Measurements from ENCODE around the gene SERPINA4. TPM values are rescaled to one million over a fixed set of nuclear protein-coding genes. Genes with fewer than 3 reads are reported as not detected.

The SERPINA4 gene
- total and polyA plus RNA-seq, 2 of the 13 experiments (the other 11 are each of a cell fraction or from before 2014, with no cell fraction given): 39.1 to 57.8 TPM

DNA sequence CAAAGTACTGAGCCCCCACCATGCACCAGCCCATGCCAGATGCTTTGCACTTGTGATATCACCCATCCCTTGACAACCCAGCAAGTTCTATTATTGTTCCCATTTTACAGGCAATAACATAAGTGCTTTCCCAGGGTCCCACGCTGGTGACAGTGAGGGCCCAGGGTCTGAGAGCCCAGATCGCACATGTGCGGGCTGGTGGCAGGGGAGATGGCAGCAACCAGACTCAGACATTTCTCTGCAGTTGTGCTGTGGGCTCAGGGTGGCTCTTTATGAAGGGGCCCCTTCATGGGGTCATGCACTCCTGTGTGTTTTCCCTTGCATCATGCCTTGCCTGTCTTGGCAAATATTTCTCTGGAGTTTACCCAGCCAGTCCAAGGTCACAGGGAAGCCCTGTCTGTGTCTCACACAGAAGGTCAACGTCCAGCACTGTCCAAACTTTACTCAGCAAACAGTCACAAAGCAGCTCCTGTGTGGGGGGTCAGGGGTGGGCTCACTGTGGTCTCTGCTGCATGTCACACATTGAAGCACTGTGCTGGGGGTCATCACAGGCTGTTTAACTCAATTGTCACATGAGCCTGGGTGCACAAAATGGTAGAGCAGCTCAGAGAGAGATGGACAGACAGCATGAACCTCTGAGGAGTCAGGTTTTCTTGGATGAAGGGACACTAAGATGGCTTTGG is 32.6 kb downstream of the SERPINA4 start (continued):
- TF ChIP-seq ZNF800 (CRISPR knock-in tag; IDR thresholded peaks at IDR 0.05): peak; percentile 80; the same call in 1 of the 2 replicates

DNA sequence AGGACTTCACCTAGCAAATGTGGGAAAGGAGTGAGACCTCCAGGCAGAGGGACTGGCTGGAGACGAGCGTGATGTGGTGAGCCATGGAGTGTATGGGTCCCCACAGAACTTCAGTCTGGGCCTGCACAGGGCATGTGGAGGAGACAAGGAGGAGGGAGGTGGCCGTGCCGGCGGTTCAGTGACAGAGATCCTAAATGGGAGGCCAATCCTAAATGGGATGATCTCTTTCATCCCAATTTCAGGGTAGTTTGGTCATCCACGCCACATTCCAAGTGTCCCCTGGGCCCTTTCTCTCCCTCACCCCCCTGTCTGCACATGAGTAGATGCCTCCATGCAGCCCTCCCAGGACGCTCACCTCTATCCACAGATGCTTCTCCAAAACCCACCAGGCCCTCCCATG is 33.2 kb downstream of the SERPINA4 start:
- H3K27ac ChIP-seq (ENCODE audit: extremely low read length, insufficient read depth, low read length): peak overlapping the region; percentile 86
- POLR2A ChIA-PET: interaction anchor here (0.8 to 15.7 kb wide), 16 partner anchors 9 to 207 kb away, joined by 3 to 638 read pairs (median 6); partner anchors contain the start of genes SERPINA1, SERPINA3, SERPINA4 and SERPINA5
- CTCF ChIA-PET (ENCODE audit: low intra/inter-chr PET ratio, low total read pairs): no interaction called here
- TF ChIP-seq KDM5B (CRISPR knock-in tag; IDR thresholded peaks at IDR 0.05; ENCODE audit: borderline replicate concordance): 0 out of 2 replicates have a peak, but pooled peaks have one; percentile 6
- no peak for TF ChIP-seq RNF2 (conservative IDR thresholded peaks at IDR 0.05; ENCODE audit: low read depth)
- TF ChIP-seq FIP1L1 (IDR thresholded peaks at IDR 0.05; ENCODE audit: borderline replicate concordance, insufficient read depth, low read depth, low read length): no peak
- TF ChIP-seq RXRB (CRISPR knock-in tag; IDR thresholded peaks at IDR 0.05; ENCODE audit: borderline replicate concordance): no peak
- TF ChIP-seq ZNF800 (CRISPR knock-in tag; IDR thresholded peaks at IDR 0.05): no peak
- TF ChIP-seq, protein P1, sequence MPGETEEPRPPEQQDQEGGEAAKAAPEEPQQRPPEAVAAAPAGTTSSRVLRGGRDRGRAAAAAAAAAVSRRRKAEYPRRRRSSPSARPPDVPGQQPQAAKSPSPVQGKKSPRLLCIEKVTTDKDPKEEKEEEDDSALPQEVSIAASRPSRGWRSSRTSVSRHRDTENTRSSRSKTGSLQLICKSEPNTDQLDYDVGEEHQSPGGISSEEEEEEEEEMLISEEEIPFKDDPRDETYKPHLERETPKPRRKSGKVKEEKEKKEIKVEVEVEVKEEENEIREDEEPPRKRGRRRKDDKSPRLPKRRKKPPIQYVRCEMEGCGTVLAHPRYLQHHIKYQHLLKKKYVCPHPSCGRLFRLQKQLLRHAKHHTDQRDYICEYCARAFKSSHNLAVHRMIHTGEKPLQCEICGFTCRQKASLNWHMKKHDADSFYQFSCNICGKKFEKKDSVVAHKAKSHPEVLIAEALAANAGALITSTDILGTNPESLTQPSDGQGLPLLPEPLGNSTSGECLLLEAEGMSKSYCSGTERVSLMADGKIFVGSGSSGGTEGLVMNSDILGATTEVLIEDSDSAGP (CRISPR knock-in tag; IDR thresholded peaks at IDR 0.05; ENCODE audit: borderline replicate concordance): no peak
- TF ChIP-seq, protein P2, sequence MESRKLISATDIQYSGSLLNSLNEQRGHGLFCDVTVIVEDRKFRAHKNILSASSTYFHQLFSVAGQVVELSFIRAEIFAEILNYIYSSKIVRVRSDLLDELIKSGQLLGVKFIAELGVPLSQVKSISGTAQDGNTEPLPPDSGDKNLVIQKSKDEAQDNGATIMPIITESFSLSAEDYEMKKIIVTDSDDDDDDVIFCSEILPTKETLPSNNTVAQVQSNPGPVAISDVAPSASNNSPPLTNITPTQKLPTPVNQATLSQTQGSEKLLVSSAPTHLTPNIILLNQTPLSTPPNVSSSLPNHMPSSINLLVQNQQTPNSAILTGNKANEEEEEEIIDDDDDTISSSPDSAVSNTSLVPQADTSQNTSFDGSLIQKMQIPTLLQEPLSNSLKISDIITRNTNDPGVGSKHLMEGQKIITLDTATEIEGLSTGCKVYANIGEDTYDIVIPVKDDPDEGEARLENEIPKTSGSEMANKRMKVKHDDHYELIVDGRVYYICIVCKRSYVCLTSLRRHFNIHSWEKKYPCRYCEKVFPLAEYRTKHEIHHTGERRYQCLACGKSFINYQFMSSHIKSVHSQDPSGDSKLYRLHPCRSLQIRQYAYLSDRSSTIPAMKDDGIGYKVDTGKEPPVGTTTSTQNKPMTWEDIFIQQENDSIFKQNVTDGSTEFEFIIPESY (CRISPR knock-in tag; IDR thresholded peaks at IDR 0.05): no peak
- no peak for TF ChIP-seq ZNF776 (CRISPR knock-in tag; IDR thresholded peaks at IDR 0.05)
- TF ChIP-seq KLF15 (CRISPR knock-in tag; IDR thresholded peaks at IDR 0.05; ENCODE audit: borderline replicate concordance): no peak
- no peak for TF ChIP-seq ZNF10 (CRISPR knock-in tag; IDR thresholded peaks at IDR 0.05; ENCODE audit: borderline replicate concordance, low read depth)
- TF ChIP-seq ZNF558 (CRISPR knock-in tag; IDR thresholded peaks at IDR 0.05; ENCODE audit: borderline replicate concordance): peak; percentile 38; the same call in 1 of the 2 replicates
- TF ChIP-seq SP2 (CRISPR knock-in tag; IDR thresholded peaks at IDR 0.05): 0 out of 2 replicates have a peak, but pooled peaks have one; percentile 27

More for the DNA sequence above, 33.2 kb downstream of the SERPINA4 start:
- FAIRE-seq: no peak
- Histone ChIP-seq H3K4me3 (replicated peaks in 1 of 3; ENCODE audit: insufficient read depth in 1 of 3, low read depth in 2 of 3, low read length in 3 of 3) (peak overlapping the region in 2 of 3 experiments; percentile 25 to 54; a peak in 2 of 6 replicates), H3K4me2 (ENCODE audit: low read depth, low read length) (peak overlapping the region; percentile 75), H3K79me2 (ENCODE audit: insufficient read depth, low read length) (peaks cover 37% of the 10 kb centered on the region), H4K20me1 (ENCODE audit: insufficient read depth, low read length) (no peaks in the 10 kb centered on the region), H2AFZ (ENCODE audit: low read length) (no peak overlapping the region), H3K9me3 (ENCODE audit: low read length) (no peaks in the 10 kb centered on the region), H3K9ac (ENCODE audit: insufficient read depth, low read depth, low read length) (peak overlapping the region; percentile 71), H3K27me3 (ENCODE audit: control insufficient read depth in 1 of 2, insufficient read depth in 2 of 2, low read length in 2 of 2) (no peaks in the 10 kb centered on the region), H3K36me3 (replicated peaks in 1 of 2; ENCODE audit: control insufficient read depth in 1 of 2, insufficient read depth in 2 of 2, low read length in 2 of 2) (peaks cover 15 to 35% of the 10 kb centered on the region in 2 experiments), H3K4me1 (ENCODE audit: insufficient read depth, low read length) (peaks cover 74% of the 10 kb centered on the region)
- WGBS (ENCODE audit: low lambda C conversion rate): 66% methylated on average over 7 of the region's 7 CpGs
- no peak for DNase-seq (ENCODE audit: low spot score)
- TSS peak; percentile 40 for BruUV-seq (replicated peaks)
- intact Hi-C loops (cut with micrococcal nuclease; ENCODE audit: unreplicated experiment): no loop called here
- ATAC-seq: peak; percentile 15
- in situ Hi-C loops (cut with HindIII; ENCODE audit: extremely low pct_ligation_motif_present, low pct_unique_long_range_greater_than_20kb): no loop called here

Data from HepG2 (cell line).